AG08396 (cell line): ENCODE data around the gene ERN1.
"Not testable (repeated sequence)": the region's sequence is repeated elsewhere in the genome, so short reads cannot be mapped to it uniquely, and the experiment has no call there.

Experiments
- DNase-seq: peaks from one replicate; pipeline ENCODE4 v3.0.0; 2012; ENCODE audit warnings: low spot score, mixed read lengths

Gene ERN1

DNA sequence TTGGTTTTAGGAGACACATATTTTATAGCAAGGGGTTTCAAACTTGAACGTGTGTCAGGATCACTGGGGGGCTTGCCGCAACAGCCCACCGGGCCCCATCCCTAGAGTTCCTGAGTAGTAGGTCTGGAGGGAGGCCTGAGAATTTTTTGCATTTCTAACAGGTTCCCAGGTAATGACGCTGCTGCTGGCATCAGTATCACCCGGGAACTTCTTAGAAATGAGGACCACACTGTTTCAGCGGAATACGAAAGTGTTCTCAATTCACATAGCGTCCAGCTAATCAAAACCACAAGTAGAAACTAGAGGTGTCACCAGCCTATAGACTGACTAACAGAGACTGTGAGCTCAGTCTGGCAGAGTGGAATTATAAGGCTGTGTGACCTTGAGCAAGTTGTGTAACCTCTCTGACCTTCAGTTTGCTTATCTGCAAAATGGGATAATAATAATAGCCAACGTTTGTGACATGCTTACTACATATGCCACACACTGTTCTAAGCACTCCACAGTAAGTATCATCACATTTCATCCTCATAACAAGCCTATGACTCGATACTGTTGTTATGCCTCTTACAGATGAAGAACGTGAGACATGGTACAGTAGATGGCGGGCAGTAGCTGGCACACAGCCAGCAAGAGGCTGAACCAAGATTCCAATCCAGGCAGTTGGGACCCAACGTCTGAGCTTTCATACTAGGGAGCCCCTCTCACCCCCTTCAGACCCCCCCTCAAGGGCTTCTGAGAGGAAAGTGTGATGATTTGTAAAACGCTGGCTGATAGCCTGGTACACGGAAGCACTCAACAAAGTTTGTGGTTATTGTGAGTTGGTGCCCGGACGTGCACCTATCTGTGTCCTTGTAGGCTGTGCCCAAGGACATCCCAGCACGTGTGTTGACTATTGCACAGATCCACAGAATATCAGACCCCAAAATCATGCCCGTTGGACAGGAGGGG, 104.9 kb downstream of the ERN1 start:
- no peak for DNase-seq

DNA sequence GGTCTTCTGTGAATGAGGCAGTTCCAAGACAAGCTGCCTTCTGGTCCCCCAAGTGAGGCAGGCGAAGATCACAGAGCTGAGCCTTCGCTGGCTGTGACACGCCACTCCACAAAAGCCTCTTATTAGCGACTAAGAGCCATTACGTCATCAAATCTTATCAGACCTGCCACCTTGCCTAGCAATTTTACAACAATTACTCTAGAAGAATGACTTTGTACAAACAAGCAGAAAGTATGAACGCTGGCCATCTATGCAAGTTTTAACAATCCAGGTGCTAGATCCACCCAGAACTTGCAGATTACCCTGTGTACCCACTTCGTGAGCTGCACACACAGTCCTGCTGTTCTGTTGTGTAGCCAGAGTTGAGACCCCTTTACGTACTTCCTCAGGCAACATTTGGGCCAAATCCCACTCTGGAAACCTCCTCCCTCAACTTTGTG, 105.7 kb downstream of the ERN1 start:
- DNase-seq, result no peak

DNA sequence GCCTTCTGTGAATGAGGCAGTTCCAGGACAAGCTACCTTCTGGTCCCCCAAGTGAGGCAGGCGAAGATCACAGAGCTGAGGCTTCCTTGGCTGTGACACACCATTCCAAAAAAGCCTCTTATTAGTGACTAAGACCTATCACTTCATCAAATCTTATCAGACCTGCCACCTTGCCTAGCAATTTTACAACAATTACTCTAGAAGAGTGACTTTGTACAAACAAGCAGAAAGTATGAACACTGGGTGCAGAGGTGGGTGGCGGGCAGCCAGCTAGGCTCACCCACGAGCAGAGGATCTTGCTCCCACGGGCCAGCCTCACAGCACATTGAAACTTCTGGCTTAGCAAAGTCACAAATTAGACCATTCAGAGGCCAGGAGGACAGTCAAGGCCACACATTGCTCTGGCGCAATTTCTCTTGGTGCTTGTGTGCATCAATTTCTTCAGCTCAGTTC, 107.3 kb downstream of the ERN1 start:
- DNase-seq, result no peak

DNA sequence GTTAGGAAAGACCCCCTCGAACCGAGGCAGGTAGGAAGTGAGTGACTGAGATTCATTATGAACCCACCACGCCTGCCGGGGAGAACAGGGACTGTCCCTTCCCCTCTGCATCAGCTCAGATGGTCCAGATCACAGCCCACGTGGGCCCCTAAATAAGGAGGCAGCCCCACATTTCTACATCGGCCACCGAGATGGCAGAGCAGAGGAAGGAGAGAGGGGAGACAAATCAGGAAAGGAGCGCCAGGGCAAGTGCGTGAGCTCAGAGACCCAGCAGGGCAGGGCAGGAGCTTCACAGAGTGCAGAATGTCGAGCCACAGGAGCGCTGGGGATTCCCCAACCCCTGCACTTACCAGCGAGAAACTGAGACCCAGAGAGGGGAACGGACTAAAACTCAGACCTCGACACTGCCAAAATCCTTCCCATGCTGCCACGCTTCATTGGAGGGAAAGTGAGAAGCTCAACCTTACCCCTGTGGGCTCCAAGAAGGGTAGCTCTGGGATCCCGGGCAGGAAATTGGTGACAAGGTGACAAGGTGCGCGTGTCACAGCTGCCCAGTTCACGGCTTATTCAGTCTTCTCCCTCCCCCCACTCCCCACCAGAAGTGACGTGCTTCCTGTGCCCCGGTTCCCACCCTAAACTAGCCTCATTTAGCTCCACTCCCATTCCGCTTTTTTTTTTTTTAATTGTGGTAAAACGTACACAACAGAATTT, 109.7 kb downstream of the ERN1 start, which contains the start of gene ICAM2:
Gene ICAM2, minus strand, starts transcription at position 578 of the 711 bp plus-strand sequence. CDS start 13,942 bp downstream, outside the sequence.
- DNase-seq, result peak; percentile 5

DNA sequence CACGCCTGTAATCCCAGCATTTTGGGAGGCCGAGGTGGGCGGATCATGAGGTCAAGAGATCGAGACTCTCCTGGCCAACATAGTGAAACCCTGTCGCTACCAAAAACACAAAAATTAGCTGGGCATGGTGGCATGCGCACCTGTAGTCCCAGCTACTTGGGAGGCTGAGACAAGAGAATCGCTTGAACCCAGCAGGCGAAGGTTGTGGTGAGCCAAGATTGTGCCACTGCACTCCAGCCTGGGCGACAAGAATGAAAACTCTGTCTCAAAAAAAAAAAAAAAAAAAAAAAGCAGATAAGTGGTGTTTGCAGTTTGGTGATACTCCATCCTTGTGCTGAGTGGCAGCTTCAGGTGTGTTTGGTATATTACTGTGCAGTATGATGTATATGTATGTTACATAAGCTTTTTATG, 110.4 kb downstream of the ERN1 start:
- not testable (repeated sequence) for DNase-seq

DNA sequence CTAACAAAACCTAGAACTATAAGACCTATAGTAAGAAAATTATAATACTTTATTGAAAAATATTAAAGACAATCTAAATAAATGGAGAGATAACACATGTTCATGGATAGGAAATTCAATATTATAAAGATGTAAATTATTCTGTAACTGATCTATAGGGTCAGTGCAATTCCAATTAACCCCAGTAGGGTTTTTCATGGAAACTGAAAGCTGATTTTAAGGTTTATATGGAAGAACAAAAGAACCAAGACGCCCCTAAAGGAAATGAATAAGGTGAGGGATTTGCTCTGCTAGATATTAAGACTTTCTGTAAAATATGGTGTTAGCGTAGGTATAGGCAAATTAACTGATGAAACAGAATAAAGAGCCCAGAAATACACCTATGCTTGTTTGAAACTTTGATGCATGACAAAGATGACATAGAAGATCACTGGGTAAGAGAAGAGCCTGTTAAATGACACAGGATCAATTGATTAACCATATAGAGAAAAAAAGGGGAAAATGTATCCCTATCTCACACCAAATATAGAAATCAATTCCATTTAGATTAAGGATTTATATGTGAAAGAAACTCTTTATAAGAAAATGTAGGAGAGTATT, 112.5 kb downstream of the ERN1 start:
- no peak for DNase-seq

DNA sequence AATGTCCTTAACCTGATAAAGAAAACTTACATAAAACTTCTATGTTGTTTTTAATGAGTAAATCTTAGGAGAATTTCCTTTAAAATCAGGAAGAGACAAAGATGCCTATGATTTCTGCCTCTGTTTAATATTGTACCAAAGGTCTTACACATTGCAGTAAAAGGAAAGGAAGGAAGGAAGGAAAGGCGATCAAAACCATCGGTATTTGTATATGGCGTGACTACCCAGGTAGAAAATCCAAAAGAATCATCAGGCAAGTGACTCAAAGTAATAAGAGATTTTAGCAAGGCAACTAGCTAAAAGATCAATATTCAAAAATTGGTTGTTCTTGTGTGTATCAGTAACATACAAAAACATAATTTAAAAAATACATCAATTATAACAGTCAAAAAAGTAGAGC, 113.0 kb downstream of the ERN1 start:
- no peak for DNase-seq

DNA sequence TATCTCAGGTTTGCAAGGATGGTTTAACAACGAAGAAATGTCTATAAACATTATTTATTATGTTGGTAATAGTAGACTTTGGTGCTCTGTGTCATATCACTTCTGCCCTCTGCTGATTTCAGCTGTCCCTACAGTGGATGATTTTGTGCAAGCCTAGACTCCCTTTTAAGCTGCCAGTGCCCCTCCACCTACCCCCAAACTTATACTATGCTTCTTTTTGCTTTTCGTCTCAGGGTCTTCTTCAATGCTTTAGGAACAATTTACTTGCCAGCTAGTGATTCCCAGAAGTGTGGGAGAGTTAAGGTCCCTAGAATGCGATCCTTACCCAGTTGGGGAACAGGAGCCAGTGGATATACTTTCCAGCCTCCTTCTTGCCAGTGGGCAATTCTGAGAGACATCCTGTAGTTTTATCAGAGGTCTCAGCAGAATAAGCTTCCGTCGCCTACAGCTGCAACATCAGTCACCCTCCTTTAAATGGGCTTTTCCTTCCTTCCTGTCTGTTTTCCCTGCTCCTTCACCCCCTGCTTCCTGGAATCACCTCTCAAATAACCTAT, 113.6 kb downstream of the ERN1 start:
- no peak for DNase-seq

DNA sequence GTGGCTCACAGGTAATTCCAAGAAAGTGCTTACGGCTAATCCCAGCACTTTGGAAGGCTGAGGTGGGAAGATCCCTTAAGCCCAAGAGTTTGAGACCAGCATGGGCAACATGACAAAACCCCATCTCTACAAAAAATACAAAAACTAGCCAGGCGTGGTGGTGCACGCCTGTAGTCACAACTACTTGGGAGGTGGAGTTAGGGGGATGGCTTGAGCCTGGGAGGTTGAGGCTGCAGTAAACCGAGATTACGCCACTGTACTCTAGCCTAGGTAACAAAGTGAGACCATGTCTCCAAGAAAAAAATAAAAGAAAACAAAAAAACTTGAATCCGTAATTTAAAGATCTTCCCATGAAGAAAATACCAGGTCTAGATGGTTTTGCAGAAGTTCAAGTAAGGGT, 114.5 kb downstream of the ERN1 start:
- no peak for DNase-seq

DNA sequence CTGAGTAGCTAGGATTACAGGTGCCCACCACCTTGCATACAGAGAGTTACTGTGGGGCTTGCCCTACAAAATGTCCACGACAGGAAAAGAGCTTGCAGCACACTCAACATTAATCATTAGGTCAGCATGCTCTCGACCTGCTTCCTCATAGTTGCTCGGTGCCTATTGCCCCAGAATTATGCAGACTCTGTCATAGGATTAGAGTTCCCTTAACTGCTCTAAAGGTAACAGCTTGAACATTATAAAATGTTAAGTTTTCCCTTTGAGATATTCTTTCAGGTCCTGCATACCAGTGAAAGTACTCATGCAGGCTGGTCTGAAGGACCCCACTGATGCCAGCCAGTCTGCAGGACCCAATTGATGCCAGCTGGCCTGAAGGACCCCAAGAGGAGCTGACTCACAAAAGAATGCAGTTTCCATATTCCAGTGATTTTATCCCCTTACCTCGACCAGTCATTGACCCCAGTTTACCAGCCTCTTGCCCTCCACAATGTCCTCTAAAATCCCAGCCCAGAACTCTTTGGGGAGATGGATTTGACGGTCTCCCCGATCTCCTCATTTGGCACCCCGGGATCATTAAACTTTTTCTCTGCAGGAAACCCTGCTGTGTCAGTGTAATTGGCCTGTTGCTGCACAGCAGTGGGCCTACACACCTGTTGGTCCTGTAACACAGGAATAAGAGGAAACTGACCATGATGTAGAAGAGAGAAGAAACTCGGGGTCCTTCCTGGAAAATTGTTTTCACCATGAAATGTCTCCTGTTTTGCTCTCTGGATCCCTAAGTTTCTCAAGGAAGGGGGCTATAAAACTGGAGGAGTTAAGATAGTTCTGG, 120.2 kb downstream of the ERN1 start:
- DNase-seq, result peak; percentile 13

DNA sequence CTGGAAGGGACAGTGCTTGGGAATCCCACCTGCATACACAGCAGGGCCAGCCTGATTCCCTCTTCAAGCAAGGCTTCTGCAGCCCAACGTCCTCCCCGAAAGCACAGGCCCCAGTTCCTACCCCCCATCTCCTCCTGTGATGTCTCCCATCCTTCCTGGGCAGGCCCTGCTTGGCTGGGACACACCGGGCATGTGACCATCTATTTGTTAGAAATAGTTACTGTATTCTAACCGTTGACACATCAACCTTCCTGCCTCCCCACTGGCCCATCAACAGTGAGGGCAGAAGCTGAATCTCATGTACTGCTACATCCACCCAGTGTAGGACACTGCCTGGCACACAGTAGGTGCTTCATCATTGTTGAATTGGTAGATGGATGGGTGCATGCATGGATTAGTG, 121.1 kb downstream of the ERN1 start:
- peak; percentile 6 for DNase-seq

DNA sequence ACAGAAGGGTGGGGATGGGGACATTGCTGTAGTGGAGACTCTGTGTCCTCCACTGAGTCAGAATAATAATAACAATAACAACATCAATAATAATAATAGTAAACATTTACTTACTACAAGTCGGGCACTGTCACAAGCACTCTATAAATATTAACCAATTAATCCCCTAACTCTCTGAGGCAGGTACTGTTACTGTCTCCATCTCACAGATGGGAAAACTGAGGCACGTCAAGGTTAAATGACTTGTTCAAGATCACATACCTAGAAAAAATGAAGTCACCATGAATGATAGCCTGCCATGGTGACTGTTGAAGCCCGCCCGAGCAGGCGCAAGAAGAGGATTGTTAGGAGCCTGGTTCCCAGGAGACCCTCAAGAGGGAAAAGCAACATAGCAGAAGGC, 121.6 kb downstream of the ERN1 start:
- no peak for DNase-seq

DNA sequence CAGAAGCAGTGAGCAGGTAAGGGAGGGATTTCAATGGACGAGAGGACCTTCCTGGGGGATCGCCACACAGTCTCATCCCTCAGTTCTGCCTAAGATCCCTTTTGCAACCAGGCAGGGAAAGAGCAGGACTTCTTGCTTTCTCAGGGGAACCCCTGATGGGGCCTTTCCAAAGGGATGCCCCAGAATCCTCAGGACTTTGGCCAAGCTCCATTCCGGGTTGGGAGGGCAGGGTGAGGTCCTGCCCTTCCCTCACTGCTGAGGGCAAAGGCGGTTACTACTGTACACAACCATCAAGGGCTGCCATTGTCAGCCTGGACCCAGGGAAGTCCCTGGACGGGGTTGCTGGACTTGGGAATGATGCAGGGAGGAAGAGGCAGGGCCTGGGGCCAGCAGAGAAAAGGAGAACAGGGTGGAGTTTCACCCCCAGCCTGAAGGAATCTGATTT, 122.1 kb downstream of the ERN1 start:
- peak; percentile 11 for DNase-seq

DNA sequence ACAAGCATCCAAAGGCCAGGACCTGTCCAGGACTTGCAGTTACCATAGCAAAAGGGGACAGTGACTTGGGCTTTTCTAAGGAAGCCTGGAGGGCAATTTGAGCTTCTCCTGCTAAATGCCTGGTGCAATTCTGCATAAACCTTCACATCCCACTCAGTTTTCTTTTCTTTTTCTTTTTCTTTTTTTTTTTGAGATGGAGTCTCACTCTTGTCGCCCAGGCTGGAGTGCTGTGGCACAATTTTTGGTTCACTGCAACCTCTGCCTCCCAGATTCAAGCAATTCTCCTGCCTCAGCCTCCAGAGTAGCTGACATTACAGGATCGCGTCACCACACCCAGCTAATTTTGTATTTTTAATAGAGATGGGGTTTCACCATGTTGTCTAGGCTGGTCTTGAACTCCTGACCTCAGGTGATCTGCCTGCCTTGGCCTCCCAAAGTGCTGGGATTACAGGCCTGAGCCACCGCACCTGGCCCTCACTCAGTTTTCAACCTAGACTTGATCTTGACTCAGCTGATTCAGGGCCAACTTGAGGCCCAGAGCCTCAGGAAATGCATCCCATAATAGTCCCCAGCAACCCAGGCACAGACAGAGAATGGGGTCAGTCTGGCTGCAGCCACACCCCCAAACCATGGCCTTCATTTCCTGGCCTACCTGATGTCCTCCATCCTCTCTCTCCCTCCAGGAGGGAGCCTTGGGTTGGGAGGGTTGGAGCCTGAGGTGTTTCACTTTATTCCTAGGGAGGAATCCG, 122.7 kb downstream of the ERN1 start:
- peak; percentile 6 for DNase-seq

DNA sequence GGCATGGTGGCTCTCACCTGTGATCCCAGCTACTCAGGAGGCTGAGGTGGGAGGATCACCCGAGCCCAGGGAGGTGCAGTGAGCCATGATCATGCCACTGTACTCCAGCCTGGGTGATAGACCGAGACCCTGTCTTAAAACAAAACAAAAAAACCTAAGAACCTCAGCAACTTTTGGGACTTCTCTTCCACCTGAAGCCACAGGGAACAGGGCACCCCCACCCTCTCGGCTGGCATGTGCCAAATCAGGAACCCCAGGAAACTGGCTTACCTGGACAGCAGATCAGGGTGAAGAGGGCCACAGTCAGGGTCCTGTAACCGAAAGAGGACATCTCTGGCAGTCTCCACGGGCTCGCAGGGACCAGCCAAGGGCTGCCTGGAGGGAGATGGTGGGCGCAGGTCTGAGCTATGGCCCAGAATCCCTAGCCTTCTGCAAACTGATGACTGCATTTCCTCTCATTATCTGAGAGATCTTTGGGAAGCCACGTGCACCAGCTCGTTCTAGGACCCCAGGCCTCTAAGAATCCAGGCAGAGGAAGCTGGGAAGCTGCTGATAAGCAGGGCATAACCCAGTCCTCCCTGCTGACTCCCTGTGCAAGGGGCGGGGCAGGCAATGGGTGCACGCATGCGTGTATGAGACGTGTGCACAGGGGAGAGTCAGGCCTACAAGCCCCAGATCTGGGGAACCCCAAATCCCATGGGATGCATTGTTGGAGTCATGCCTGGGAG, 123.4 kb downstream of the ERN1 start:
- DNase-seq, result peak; percentile 6

DNA sequence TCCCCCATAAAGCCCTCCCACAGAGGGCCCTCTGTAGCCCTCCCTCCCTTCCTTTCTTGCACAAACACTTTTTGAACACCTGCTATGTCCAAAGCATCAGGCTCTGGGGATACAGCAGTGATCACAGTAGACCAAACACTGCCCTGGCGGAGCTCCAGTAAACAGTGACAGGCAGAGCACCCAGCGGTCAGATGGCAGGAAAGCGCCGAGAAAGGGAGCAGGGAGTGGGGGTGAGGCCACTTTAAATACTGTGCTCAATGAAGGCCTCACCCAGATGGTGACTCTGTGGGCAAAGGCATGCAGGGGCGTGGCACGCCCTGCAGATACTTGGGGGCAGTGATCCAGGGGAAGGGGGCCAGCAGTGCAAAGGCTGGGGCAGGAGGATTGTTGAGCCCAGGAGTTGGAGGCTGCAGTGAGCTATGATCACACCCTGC, 124.2 kb downstream of the ERN1 start:
- peak; percentile 49 for DNase-seq

DNA sequence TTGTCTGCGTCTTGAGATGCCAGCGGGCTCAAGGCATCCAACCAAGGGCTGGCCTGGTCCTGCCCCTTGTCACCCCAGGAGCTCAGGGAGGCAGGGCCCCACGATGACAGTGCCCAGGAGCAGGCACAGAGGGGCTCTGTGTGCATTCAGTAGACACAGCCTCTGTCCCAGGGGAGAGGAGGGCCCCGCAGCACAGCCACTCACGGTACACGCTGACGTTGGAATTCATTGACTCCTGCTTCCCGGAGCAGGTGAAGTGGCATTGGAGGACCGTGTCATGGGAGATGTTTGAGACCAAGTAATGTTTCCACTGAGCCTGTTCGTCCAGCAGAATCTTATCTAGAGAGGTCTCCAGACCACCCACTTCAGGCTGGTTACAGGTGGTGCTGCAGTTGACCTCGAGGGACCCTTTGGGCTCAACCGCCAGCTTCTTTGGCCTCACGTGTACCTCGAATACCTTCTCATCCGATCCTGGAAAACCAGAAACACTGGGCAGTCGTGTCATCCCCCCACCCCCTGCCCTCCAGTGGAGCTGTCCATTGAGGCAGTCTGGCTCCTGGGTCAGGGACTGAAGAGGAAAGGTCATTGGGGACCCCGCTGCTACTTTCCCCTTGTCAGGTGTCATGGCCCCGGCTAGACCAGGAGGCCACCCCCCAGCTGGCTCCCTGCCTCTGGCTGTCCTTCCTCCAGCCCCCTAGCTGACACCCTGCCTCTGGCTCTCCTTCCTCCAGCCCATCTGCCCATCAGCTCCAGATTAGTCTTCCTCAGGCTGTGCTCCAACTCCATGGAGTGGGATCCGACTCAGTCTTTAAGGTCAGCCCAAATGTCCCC, 124.8 kb downstream of the ERN1 start:
- peak; percentile 5 for DNase-seq

DNA sequence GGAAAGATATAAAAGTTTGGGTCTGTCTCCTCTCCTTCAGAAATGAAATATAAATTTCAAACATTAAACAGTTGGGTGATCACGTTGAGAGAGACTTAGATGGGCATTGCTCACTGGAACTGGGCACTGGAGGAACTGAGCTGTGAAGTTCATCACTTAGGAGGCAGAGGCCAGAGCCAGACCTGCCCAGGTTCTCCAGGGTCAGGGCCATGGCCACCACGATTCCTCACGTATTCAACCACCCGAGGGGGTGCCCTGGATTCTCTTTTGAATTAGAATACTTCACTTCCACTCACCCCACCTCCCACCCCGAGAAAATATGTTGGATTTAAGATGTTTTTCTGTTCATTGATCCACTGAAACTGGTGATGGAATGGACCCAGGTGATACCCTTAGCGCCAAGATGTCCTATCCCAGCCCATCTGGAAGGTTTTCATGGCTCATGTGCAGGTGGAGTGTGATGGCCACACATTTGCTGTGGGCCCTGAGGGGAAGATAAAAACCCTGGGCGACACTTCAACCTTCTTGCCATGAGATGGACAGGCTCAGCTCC, 125.7 kb downstream of the ERN1 start:
- no peak for DNase-seq
